AG04449 (cell line): ENCODE results near the gene PRICKLE3.

Source experiments
- CTCF ChIA-PET: fragments of 350-600 bp; formaldehyde crosslinking; extraction: SDS; loops from one replicate; lab custom pipeline; 2021; ENCODE audit warnings: antibody characterized with exemption; lab: Yijun Ruan, JAX
- POLR2A ChIA-PET: fragments of 400-600, 350-600 bp; formaldehyde crosslinking; extraction: SDS; loops from one replicate; lab custom pipeline; 2020; ENCODE audit warnings: antibody characterized with exemption, inconsistent platforms; lab: Yijun Ruan, JAX
- DNase-seq: peaks from one replicate; pipeline ENCODE4 v3.0.0-alpha.2; 2010; ENCODE audit warnings: low read depth, low spot score
- H3K4me3 ChIP-seq: 2 replicates; pipeline ENCODE4 v1.5.1; 2011; ENCODE audit warnings: low read depth, mild to moderate bottlenecking, control low read depth, low read length
- CTCF ChIP-seq: IDR thresholded peaks from one replicate; pipeline ENCODE4 v1.5.1; 2011; ENCODE audit warnings: mild to moderate bottlenecking, moderate library complexity, low read length, control low read depth, inconsistent platforms; ENCODE audit not compliant: insufficient read depth; ENCODE audit errors: missing control alignments

The PRICKLE3 gene

GRCh38 chrX:49210406-49210805 is 24.2 kb upstream of the PRICKLE3 start:
- ChIA-PET POLR2A (no interaction called here), CTCF (interaction anchor here (1.1 to 1.7 kb wide), 2 partner anchors 18 kb away, joined by 3 to 7 read pairs; no protein-coding TSS in a partner anchor)
- H3K4me3 ChIP-seq, result no peak overlapping the region
- DNase-seq, result no peak
- TF ChIP-seq CTCF, result no peak

- no peak for DNase-seq
- H3K4me3 ChIP-seq, result no peak overlapping the region
- ChIA-PET POLR2A (no interaction called here), CTCF (interaction anchor here (1.7 kb wide), 1 partner anchor 17 kb away, joined by 7 read pairs; no protein-coding TSS in a partner anchor)
- no peak for TF ChIP-seq CTCF
Measured at GRCh38 chrX:49209434-49210251, 23.5 kb upstream of the PRICKLE3 start.

GRCh38 chrX:49208399-49208798 is 22.2 kb upstream of the PRICKLE3 start:
- POLR2A ChIA-PET, result no interaction called here
- DNase-seq, result no peak
- no peak for TF ChIP-seq CTCF
- H3K4me3 ChIP-seq, result no peak overlapping the region
- CTCF ChIA-PET, result no interaction called here

GRCh38 chrX:49206543-49206942 is 20.4 kb upstream of the PRICKLE3 start:
- DNase-seq, result no peak
- ChIA-PET CTCF (interaction anchor here (1.6 kb wide), 1 partner anchor 14 kb away, joined by 3 read pairs; no protein-coding TSS in a partner anchor), POLR2A (no interaction called here)
- no peak overlapping the region for H3K4me3 ChIP-seq
- TF ChIP-seq CTCF, result no peak

DNA sequence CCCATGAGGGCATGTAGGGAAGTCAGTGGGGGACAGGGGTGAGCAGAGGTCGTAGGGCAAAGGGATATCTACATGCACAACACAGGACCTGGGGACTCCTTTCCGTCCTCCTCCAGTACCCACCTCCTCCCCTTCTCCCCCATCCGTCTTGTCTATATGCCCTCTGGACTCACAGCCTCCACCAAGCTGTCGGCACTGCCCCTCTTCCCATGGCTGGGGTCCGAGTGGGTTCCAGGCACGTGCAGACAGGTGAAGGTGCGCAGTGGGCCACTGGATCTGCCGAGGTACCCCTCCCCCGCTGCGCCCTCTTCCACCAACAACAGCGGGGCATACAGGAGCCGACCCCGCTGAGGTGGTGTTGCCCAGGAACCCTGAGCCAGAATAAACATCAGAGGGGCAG is 19.3 kb upstream of the PRICKLE3 start:
- no peak overlapping the region for H3K4me3 ChIP-seq
- ChIA-PET CTCF (no interaction called here), POLR2A (no interaction called here)
- no peak for TF ChIP-seq CTCF
- DNase-seq, result no peak

- H3K4me3 ChIP-seq, result no peak overlapping the region
- ChIA-PET CTCF (no interaction called here), POLR2A (no interaction called here)
- no peak for DNase-seq
- no peak for TF ChIP-seq CTCF
Measured at GRCh38 chrX:49204709-49205108, 18.5 kb upstream of the PRICKLE3 start.
